ENCODE data around the gene ABTB1.
"Not testable (repeated sequence)": the region's sequence is repeated elsewhere in the genome, so short reads cannot be mapped to it uniquely, and the experiment has no call there.

ABTB1 gene

GRCh38 chr3:127650236-127650635, 22.5 kb upstream of the ABTB1 start:
- DNase-seq (ENCODE audit: low spot score) = no peak

GRCh38 chr3:127651516-127652172, 21.1 kb upstream of the ABTB1 start:
- DNase-seq (ENCODE audit: low spot score) = no peak

GRCh38 chr3:127652246-127652995, 20.3 kb upstream of the ABTB1 start:
- peak; percentile 71 for DNase-seq (ENCODE audit: low spot score)

- DNase-seq (ENCODE audit: low spot score) = no peak
These were observed 18.4 kb upstream of the ABTB1 start for GRCh38 chr3:127654374-127654773.

GRCh38 chr3:127654993-127655392, 17.8 kb upstream of the ABTB1 start:
- not testable (repeated sequence) for DNase-seq (ENCODE audit: low spot score)

- peak; percentile 35 for DNase-seq (ENCODE audit: low spot score)
These were observed 17.1 kb upstream of the ABTB1 start for GRCh38 chr3:127655641-127656040.

GRCh38 chr3:127656906-127657305, 15.8 kb upstream of the ABTB1 start:
- DNase-seq (ENCODE audit: low spot score) = no peak

GRCh38 chr3:127658234-127658633, 14.5 kb upstream of the ABTB1 start:
- DNase-seq (ENCODE audit: low spot score) = no peak

GRCh38 chr3:127660621-127661251, 12.0 kb upstream of the ABTB1 start:
- no peak for DNase-seq (ENCODE audit: low spot score)

GRCh38 chr3:127661600-127661999, 11.2 kb upstream of the ABTB1 start:
- DNase-seq (ENCODE audit: low spot score) = no peak

GRCh38 chr3:127662001-127662469, 10.7 kb upstream of the ABTB1 start:
- DNase-seq (ENCODE audit: low spot score) = no peak

- DNase-seq (ENCODE audit: low spot score) = no peak
These were observed 9.6 kb upstream of the ABTB1 start for GRCh38 chr3:127663151-127663550.

GRCh38 chr3:127665165-127665564, 7.6 kb upstream of the ABTB1 start:
- no peak for DNase-seq (ENCODE audit: low spot score)

- DNase-seq (ENCODE audit: low spot score) = no peak
These were observed 7.2 kb upstream of the ABTB1 start for GRCh38 chr3:127665586-127665985.

- DNase-seq (ENCODE audit: low spot score) = no peak
These were observed 6.1 kb upstream of the ABTB1 start for GRCh38 chr3:127666676-127667075.

- no peak for DNase-seq (ENCODE audit: low spot score)
These were observed 5.6 kb upstream of the ABTB1 start for GRCh38 chr3:127667119-127667681.

GRCh38 chr3:127668906-127669305, 3.8 kb upstream of the ABTB1 start:
- DNase-seq (ENCODE audit: low spot score) = no peak

- no peak for DNase-seq (ENCODE audit: low spot score)
These were observed 3.1 kb upstream of the ABTB1 start for GRCh38 chr3:127669541-127670228.

- no peak for DNase-seq (ENCODE audit: low spot score)
These were observed 2.6 kb upstream of the ABTB1 start for GRCh38 chr3:127670229-127670559.

GRCh38 chr3:127670761-127671522, 1.8 kb upstream of the ABTB1 start:
- DNase-seq (ENCODE audit: low spot score) = no peak

All from COLO829 (cell line).